DMS114 treated with DMSO at 0.1 percent for 48 hours (cell line): ENCODE results near the gene ZNF536.
"Not testable (repeated sequence)": the region's sequence is repeated elsewhere in the genome, so short reads cannot be mapped to it uniquely, and the experiment has no call there.

Source experiments
- DNase-seq: peaks from one replicate; lab custom pipeline; 2025; ENCODE audit not compliant: unreplicated experiment; lab: John Stamatoyannopoulos, UW

The ZNF536 gene

GRCh38 chr19:30411714-30412113 is 39.5 kb downstream of the ZNF536 start:
- DNase-seq = no peak

GRCh38 chr19:30416375-30416774 is 44.2 kb downstream of the ZNF536 start:
- DNase-seq = no peak

GRCh38 chr19:30417166-30417565 is 45.0 kb downstream of the ZNF536 start:
- DNase-seq = not testable (repeated sequence)

DNA sequence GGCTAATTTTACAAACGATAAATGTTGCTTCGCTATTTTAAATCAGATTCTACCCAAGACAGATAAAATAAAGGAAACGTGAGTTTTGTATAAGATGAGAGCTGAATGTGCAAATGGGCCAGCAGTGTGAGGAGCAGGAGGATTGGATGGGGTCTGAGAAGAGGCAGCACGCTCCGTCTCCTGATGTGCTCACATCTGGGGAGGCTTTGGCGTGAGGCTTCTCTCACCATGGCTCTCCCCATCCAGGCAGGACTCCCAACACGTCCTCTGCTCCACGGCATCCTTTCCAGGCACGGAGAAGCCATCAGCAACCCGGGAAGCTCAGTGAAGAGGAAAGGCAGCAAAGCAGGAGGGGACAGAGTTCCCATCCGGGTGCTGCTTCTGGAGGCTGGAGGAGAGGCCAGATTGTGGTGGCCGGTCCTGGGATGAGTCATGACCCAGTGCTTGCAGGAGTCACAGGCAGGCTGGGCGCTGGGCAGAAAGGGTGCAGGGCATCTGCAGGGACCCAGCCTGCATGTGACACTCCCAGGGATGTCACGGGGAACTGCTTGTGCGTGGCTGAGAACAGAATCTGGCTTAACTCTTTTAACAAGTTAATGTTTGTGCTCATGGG is 47.5 kb downstream of the ZNF536 start:
- no peak for DNase-seq

- DNase-seq = no peak
Measured at GRCh38 chr19:30420316-30420715, 48.1 kb downstream of the ZNF536 start.

- DNase-seq = no peak
Measured at GRCh38 chr19:30420881-30421280, 48.7 kb downstream of the ZNF536 start.

GRCh38 chr19:30421571-30421970 is 49.4 kb downstream of the ZNF536 start:
- DNase-seq = no peak

- no peak for DNase-seq
Measured at GRCh38 chr19:30423481-30423880, 51.3 kb downstream of the ZNF536 start.

GRCh38 chr19:30425885-30426838 is 54.0 kb downstream of the ZNF536 start:
- no peak for DNase-seq

GRCh38 chr19:30426864-30427263 is 54.7 kb downstream of the ZNF536 start:
- DNase-seq = no peak

DNA sequence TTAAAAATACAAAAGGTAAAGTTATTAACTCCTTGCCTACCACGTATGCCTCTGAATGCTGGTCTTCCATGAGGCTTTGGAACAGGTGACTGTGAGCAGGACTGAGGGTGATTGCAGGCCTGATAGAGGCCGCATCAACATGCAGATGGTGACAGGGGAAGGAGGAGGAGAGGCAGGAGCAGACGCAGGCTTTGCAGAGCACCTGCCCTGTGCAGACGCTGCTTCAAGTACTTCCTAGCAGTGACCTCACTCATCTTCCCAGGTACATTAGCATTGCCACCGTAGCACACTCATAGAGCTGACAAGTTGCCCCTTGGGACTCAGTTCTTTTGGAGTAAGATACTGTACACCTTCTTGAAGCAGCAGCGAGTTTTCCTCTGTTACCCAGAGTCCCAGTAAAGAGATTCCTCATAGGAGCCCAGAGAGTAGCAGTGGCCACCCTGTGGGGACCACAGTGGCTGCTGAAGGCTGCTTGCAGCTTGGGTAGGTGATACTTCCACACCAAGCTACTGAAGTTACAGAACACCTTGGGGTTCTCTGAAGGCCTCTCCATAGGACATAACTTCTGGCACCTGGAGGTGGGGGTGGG is 56.0 kb downstream of the ZNF536 start:
- no peak for DNase-seq

- DNase-seq = no peak
Measured at GRCh38 chr19:30428844-30429243, 56.7 kb downstream of the ZNF536 start.

DNA sequence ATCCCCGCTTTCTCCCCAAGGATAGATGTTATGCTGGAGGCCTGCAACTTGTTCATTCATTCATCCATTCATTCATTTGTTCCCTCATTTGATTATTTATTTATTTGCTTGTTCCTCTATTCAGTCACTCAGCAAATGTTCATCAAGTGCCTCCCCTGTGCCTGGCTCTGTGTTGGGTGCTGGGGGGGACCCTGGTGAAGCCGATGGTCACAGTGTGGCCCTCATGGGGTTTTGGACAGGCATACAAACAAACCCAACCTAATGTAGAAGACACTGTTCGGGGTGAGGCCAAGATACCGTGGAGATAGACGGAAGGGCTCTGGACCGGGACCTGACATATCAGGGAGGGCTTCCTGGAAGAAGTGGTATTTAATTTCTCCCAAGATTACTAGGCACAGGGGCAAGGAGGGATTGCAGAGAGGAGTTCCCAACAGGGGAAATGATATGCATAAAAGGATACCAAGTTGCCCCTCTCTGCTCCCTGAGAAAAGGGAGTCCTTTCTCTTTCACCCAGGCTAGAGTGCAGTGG is 58.1 kb downstream of the ZNF536 start:
- no peak for DNase-seq

- DNase-seq = no peak
Measured at GRCh38 chr19:30431591-30431990, 59.4 kb downstream of the ZNF536 start.

DNA sequence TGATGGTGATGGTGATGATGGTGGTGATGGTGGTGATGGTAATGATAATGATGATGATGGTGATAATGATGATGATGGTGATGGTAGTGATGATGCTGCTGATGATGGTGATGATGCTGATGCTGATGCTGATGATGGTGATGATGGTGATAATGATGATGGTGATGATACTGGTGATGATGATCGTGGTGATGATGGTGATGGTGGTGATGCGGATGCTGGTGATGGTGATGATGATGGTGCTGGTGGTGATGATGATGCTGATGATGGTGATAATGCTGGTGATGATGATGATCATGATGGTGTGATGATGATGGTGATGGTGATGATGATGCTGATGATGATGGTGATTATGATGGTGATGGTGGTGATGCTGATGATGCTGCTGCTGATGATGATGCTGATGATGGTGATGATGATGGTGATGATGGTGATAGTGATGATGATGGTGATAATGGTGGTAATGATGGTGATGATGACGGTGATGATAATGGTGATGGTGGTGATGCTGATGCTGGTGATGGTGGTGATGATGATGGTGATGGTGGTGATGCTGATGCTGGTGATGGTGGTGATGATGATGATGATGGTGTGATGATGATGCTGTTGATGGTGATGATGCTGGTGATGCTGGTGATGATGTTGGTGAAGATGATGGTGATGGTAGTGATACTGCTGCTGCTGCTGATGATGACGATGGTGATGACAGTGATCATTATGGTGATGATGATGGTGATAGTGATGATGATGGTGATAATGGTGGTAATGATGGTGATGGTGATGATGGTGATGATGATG is 62.8 kb downstream of the ZNF536 start:
- DNase-seq = no peak

DNA sequence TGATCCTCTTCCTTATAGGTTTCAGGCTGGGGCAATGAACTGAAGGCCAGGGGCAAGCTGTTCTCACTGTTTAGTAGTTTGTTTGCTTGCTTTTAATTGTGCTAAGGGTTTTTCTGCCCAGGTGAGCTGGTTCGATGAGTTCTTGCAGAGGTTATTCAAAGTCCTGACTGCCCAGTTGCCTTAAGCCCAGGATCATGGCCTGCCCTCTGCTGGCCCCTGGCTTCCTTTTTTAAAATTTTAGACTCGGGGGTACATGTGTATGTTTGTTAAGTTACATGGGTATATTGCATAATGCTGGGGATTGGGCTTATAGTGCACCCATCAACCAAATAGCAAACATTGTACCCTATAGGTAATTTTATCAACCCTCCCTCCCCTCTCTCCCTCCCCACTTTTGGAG is 65.7 kb downstream of the ZNF536 start:
- DNase-seq = no peak

DNA sequence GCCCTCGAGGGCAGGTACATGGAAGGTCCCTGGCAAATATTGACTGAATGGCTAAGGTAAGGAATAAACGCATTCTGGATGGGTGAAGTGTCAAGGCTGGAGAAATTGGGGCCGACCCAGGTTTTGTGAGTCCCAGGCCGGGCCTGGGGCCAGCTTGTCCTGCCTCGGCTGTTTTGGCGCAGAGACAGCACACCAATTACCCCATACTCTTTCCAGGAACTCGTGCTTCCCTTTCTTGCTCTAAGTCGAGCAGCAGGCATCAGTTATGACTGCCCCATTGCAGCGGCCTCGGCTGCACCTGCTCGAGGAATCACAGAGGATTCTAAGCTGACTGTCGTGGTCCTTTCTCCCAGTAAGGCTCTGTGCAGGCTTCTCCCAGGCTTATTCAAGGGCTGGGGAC is 67.1 kb downstream of the ZNF536 start:
- DNase-seq = no peak

- DNase-seq = no peak
Measured at GRCh38 chr19:30441011-30441410, 68.8 kb downstream of the ZNF536 start.

- DNase-seq = no peak
Measured at GRCh38 chr19:30442674-30443073, 70.5 kb downstream of the ZNF536 start.

DNA sequence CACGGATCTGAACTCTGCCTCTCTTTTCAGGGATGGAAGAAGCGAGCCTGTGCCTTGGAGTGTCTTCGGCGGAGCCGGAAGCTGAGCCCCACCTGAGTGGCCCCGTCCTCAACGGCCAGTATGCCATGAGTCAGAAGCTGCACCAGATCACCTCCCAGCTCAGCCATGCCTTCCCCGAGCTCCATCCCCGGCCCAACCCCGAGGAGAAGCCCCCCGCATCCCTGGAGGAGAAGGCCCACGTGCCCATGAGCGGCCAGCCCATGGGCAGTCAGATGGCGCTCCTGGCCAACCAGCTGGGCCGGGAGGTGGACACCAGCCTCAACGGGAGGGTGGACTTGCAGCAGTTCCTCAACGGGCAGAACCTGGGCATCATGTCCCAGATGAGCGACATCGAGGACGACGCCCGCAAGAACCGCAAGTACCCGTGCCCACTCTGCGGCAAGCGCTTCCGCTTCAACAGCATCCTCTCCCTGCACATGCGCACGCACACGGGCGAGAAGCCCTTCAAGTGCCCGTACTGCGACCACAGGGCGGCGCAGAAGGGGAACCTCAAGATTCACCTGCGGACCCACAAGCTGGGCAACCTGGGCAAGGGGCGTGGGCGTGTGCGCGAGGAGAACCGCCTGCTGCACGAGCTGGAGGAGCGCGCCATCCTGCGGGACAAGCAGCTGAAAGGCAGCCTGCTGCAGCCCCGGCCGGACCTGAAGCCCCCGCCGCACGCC is 71.5 kb downstream of the ZNF536 start:
- DNase-seq = no peak
